HCT116 (cell line): ENCODE data around the gene MRPS2. TPM values are rescaled to one million over a fixed set of nuclear protein-coding genes. Genes with fewer than 3 reads are reported as not detected.

Experiments used
- ATAC-seq: fragments of 200-7000 bp; cut with Tn5 transposase; 2 replicates; pipeline ENCODE4 v1.9.1; 2020; ENCODE audit warnings: mild to moderate bottlenecking, moderate library complexity
- BruUV-seq: library from RNA; stranded (reverse); fragments of 400-500 nt; replicated peaks from 2 replicates; lab custom pipeline; 2021; lab: Mats Ljungman, UMichigan
- CTCF ChIA-PET: fragments of 300-600 bp; sonication (Branson Sonifier 250); formaldehyde crosslinking; loops from one replicate; lab custom pipeline; 2021; ENCODE audit warnings: antibody characterized with exemption; lab: Charles Lee
- POLR2A ChIA-PET: fragments of 300-600, 350-600 bp; sonication (Branson Sonifier 250); formaldehyde crosslinking; loops from one replicate; lab custom pipeline; 2021; ENCODE audit warnings: antibody characterized with exemption; lab: Charles Lee
- RAD21 ChIA-PET, 2 experiments: fragments of 300-600 bp; sonication (Branson Sonifier 250); formaldehyde crosslinking; loops; one replicate each; lab custom pipeline; 2023; ENCODE audit warnings: low total read pairs in 2 of 2; ENCODE audit not compliant: uncharacterized antibody in 2 of 2, unreplicated experiment in 2 of 2, low non-redundant PET in 1 of 2; lab: Charles Lee
- DNase-seq: peaks from one replicate; pipeline ENCODE4 v3.0.0-alpha.2; 2010; ENCODE audit warnings: low read depth, low spot score
- H2AFZ ChIP-seq: fragments of 200-600 bp; shearing (Covaris generic), sonication (generic); 2 replicates; pipeline ENCODE4 v1.6.1; 2017; ENCODE audit warnings: low read depth, mixed run types, mixed read lengths, antibody characterized with exemption, low read length; ENCODE audit not compliant: poor library complexity, severe bottlenecking
- H3K27ac ChIP-seq: 2 replicates; pipeline ENCODE4 v1.5.1; 2012; ENCODE audit warnings: low read depth, low read length
- H3K27me3 ChIP-seq: fragments of 200-600 bp; sonication (generic); 2 replicates; pipeline ENCODE4 v1.6.1; 2016; ENCODE audit warnings: mixed run types, low read length, mixed read lengths; ENCODE audit not compliant: insufficient read depth
- H3K36me3 ChIP-seq, 2 experiments: fragments of 200-500 bp in 1 of 2; fragments of 200-600 bp in 1 of 2; sonication (Bioruptor generic) in 1 of 2; sonication (generic) in 1 of 2; 2 replicates each; pipeline versions ENCODE4 v1.5.1 to v1.6.1; 2014 to 2016; ENCODE audit warnings: low read length in 2 of 2, inconsistent platforms in 1 of 2, mixed read lengths in 1 of 2, mixed run types in 1 of 2; ENCODE audit not compliant: insufficient read depth in 2 of 2, control insufficient read depth in 1 of 2
- H3K4me1 ChIP-seq, 2 experiments: fragments of 200-600 bp in 1 of 2; sonication (generic) in 1 of 2; 2 replicates each; pipeline versions ENCODE4 v1.5.1 to v1.6.1; 2012 to 2017; ENCODE audit warnings: low read length in 2 of 2, inconsistent platforms in 1 of 2, mild to moderate bottlenecking in 1 of 2, mixed read lengths in 1 of 2, mixed run types in 1 of 2, moderate library complexity in 1 of 2; ENCODE audit not compliant: insufficient read depth in 2 of 2, control insufficient read depth in 1 of 2
- H3K4me2 ChIP-seq: fragments of 200-600 bp; sonication (generic); 2 replicates; pipeline ENCODE4 v1.6.1; 2017; ENCODE audit warnings: mixed run types, low read length, mixed read lengths
- H3K4me3 ChIP-seq, 2 experiments: fragments of 200-600 bp in 1 of 2; sonication (generic) in 1 of 2; replicated peaks in 1 of 2; 2 replicates each; pipeline ENCODE4 v1.5.1; 2011 to 2016; ENCODE audit warnings: low read length in 2 of 2, control low read depth in 1 of 2, low read depth in 1 of 2, mild to moderate bottlenecking in 1 of 2, mixed read lengths in 1 of 2, mixed run types in 1 of 2
- H3K79me2 ChIP-seq: fragments of 200-600 bp; sonication (generic); 2 replicates; pipeline ENCODE4 v1.6.1; 2017; ENCODE audit warnings: mild to moderate bottlenecking, mixed run types, low read length, moderate library complexity, mixed read lengths; ENCODE audit not compliant: insufficient read depth
- H3K9ac ChIP-seq: fragments of 200-600 bp; sonication (generic); 2 replicates; pipeline ENCODE4 v1.6.1; 2016; ENCODE audit warnings: low read length, mixed read lengths
- H3K9me2 ChIP-seq: fragments of 200-600 bp; sonication (generic), shearing (Covaris generic); 2 replicates; pipeline ENCODE4 v1.6.1; 2017; ENCODE audit warnings: mixed run types, mild to moderate bottlenecking, moderate library complexity; ENCODE audit not compliant: insufficient read depth
- H3K9me3 ChIP-seq, 2 experiments: fragments of 200-500 bp in 1 of 2; fragments of 200-600 bp in 1 of 2; sonication (Bioruptor generic) in 1 of 2; sonication (generic) in 1 of 2; 2 replicates each; pipeline ENCODE4 v1.6.1; 2014 to 2017; ENCODE audit warnings: low read length in 2 of 2, mixed read lengths in 2 of 2, inconsistent platforms in 1 of 2, low read depth in 1 of 2, mild to moderate bottlenecking in 1 of 2, mixed run types in 1 of 2, moderate library complexity in 1 of 2; ENCODE audit not compliant: control insufficient read depth in 1 of 2, insufficient read depth in 1 of 2
- H4K20me1 ChIP-seq: fragments of 200-600 bp; sonication (generic), shearing (Covaris generic); 2 replicates; pipeline ENCODE4 v1.6.1; 2017; ENCODE audit warnings: mixed run types, mild to moderate bottlenecking, moderate library complexity; ENCODE audit not compliant: insufficient read depth
- CBX3 ChIP-seq: IDR thresholded peaks from 2 replicates; pipeline ENCODE4 v1.6.1; 2012; ENCODE audit warnings: low read depth
- CEBPB ChIP-seq: IDR thresholded peaks from 2 replicates; pipeline ENCODE4 v1.6.1; 2012; ENCODE audit warnings: low read depth
- CTCF ChIP-seq, 3 experiments: fragments of 200-600 bp in 1 of 3; sonication (generic) in 1 of 3; IDR thresholded peaks in 2 of 3; conservative IDR thresholded peaks in 1 of 3; 2 replicates each; pipeline ENCODE4 v1.5.1; 2012 to 2017; ENCODE audit warnings: low read depth in 2 of 3, low read length in 2 of 3, antibody characterized with exemption in 1 of 3, borderline replicate concordance in 1 of 3, control low read depth in 1 of 3, mild to moderate bottlenecking in 1 of 3, mixed read lengths in 1 of 3, mixed run types in 1 of 3, moderate library complexity in 1 of 3; ENCODE audit not compliant: insufficient read depth in 1 of 3
- EGR1 ChIP-seq: IDR thresholded peaks from 2 replicates; pipeline ENCODE4 v1.6.1; 2012; ENCODE audit warnings: low read depth
- EZH2 ChIP-seq: fragments of 200-600 bp; sonication (generic); IDR thresholded peaks from 2 replicates; pipeline ENCODE4 v1.6.1; 2017; ENCODE audit warnings: antibody characterized with exemption, mixed run types
- EZH2phosphoT487 ChIP-seq: fragments of 200-600 bp; IDR thresholded peaks from 2 replicates; pipeline ENCODE4 v1.6.1; 2018; ENCODE audit warnings: antibody characterized with exemption, borderline replicate concordance
- FOSL1 ChIP-seq: IDR thresholded peaks from 2 replicates; pipeline ENCODE4 v1.6.1; 2012; ENCODE audit warnings: low read depth
- JUND ChIP-seq: IDR thresholded peaks from 2 replicates; pipeline ENCODE4 v1.6.1; 2012
- MAX ChIP-seq: IDR thresholded peaks from 2 replicates; pipeline ENCODE4 v1.6.1; 2012
- POLR2A ChIP-seq: IDR thresholded peaks from 2 replicates; pipeline ENCODE4 v1.7.0; 2011; ENCODE audit warnings: borderline replicate concordance; ENCODE audit not compliant: insufficient read depth, insufficient read length; ENCODE audit errors: extremely low read depth
- POLR2AphosphoS5 ChIP-seq: IDR thresholded peaks from 2 replicates; pipeline ENCODE4 v1.6.1; 2011; ENCODE audit warnings: mild to moderate bottlenecking, low read depth, low read length, moderate library complexity
- RAD21 ChIP-seq: IDR thresholded peaks from 2 replicates; pipeline ENCODE4 v1.6.1; 2012; ENCODE audit warnings: low read depth, mild to moderate bottlenecking
- SIN3A ChIP-seq: IDR thresholded peaks from 2 replicates; pipeline ENCODE4 v1.6.1; 2012; ENCODE audit warnings: low read depth
- TCF7L2 ChIP-seq: IDR thresholded peaks from 2 replicates; pipeline ENCODE4 v1.7.0; 2011; ENCODE audit warnings: borderline replicate concordance, inconsistent platforms; ENCODE audit not compliant: insufficient read depth, insufficient read length; ENCODE audit errors: extremely low read depth
- YY1 ChIP-seq: IDR thresholded peaks from 2 replicates; pipeline ENCODE4 v1.6.1; 2011; ENCODE audit warnings: low read length, low read depth, moderate library complexity, mild to moderate bottlenecking; ENCODE audit not compliant: insufficient replicate concordance; ENCODE audit errors: extremely low read depth
- ZFX ChIP-seq: fragments of 450-650 bp; IDR thresholded peaks from 2 replicates; pipeline ENCODE4 v1.6.1; 2017
- ZNF274 ChIP-seq: fragments of 200-500 bp; sonication (Bioruptor generic); IDR thresholded peaks from 2 replicates; pipeline ENCODE4 v1.6.1; 2014; ENCODE audit warnings: mild to moderate bottlenecking, low read depth, low read length, inconsistent platforms
- intact Hi-C: fragments of 100-400 bp; cut with micrococcal nuclease; formaldehyde crosslinking; loops from 2 replicates; pipeline ENCODE4 v1.10.0; 2022
- total RNA-seq: library from RNA; stranded (reverse); gene quantifications from one replicate; pipeline ENCODE4 v1.2.1, GENCODE V29; 2021; ENCODE audit not compliant: unreplicated experiment
- TF ChIP-seq, protein P1 (sequence below): IDR thresholded peaks from 2 replicates; pipeline ENCODE4 v1.6.1; 2012

MRPS2 gene
- total RNA-seq, 1 experiment from 2014 or later, result 85.1 TPM

- CTCF ChIA-PET, result no interaction called here
- intact Hi-C loops, result no loop called here
- ATAC-seq, result no peak
These were observed 49.9 kb downstream of the MRPS2 start for GRCh38 chr9:135550344-135550918.

More at GRCh38 chr9:135550344-135550918, 49.9 kb downstream of the MRPS2 start:
- no peaks in the 10 kb centered on the region for H4K20me1 ChIP-seq
- H3K79me2 ChIP-seq, result no peaks in the 10 kb centered on the region
- H3K4me1 ChIP-seq, result no peaks in the 10 kb centered on the region
- H3K4me2 ChIP-seq, result no peak overlapping the region
- POLR2A ChIA-PET, result no interaction called here
- H3K9me3 ChIP-seq, result no peaks in the 10 kb centered on the region
- TF ChIP-seq CBX3, result no peak
- TF ChIP-seq EZH2, result no peak
- no peak for TF ChIP-seq ZNF274
- TF ChIP-seq ZFX, result no peak
- TF ChIP-seq TCF7L2, result no peak
- TF ChIP-seq CEBPB, result no peak
- TF ChIP-seq POLR2AphosphoS5, result no peak
- TF ChIP-seq EZH2phosphoT487, result no peak
- no peak for TF ChIP-seq RAD21
- TF ChIP-seq EGR1, result no peak
- TF ChIP-seq SIN3A, result no peak
- no peak for TF ChIP-seq JUND
- TF ChIP-seq FOSL1, result no peak
- no peak for TF ChIP-seq POLR2A
- TF ChIP-seq MAX, result no peak
- TF ChIP-seq, protein P1, sequence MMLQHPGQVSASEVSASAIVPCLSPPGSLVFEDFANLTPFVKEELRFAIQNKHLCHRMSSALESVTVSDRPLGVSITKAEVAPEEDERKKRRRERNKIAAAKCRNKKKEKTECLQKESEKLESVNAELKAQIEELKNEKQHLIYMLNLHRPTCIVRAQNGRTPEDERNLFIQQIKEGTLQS, result no peak
- no peak for TF ChIP-seq CTCF (IDR thresholded peaks at IDR 0.05 in 2 of 3, conservative IDR thresholded peaks at IDR 0.05 in 1 of 3; ENCODE audit: borderline replicate concordance in 1 of 3, insufficient read depth in 1 of 3, low read depth in 2 of 3, low read length in 2 of 3)
- TF ChIP-seq YY1, result no peak
- no TSS peak for BruUV-seq
- 0 out of 2 replicates have a peak, but pooled peaks cover 2% of the 10 kb centered on the region for H3K27me3 ChIP-seq
- RAD21 ChIA-PET, result no interaction called here
- no peak overlapping the region for H3K27ac ChIP-seq
- no peak for DNase-seq
- no peak overlapping the region for H3K4me3 ChIP-seq
- no peak overlapping the region for H3K9ac ChIP-seq
- no peaks in the 10 kb centered on the region for H3K9me2 ChIP-seq
- no peak overlapping the region for H2AFZ ChIP-seq
- no peaks in the 10 kb centered on the region for H3K36me3 ChIP-seq
